Liver (tissue), 9 donors: ENCODE measurements around the gene ZNF460. TPM values are rescaled to one million over a fixed set of nuclear protein-coding genes. Genes with fewer than 3 reads are reported as not detected.

Experiments
- DNase-seq: peaks from one replicate; pipeline ENCODE4 v3.0.0-alpha.2; 2017; ENCODE audit warnings: low spot score
- H3K27ac ChIP-seq, 2 donors: one replicate each; pipeline ENCODE4 v1.7.0; 2013; ENCODE audit warnings: inconsistent platforms in 2 of 2, low read length in 2 of 2, control low read depth in 1 of 2, low read depth in 1 of 2, mild to moderate bottlenecking in 1 of 2
- H3K27me3 ChIP-seq, 4 donors: one replicate each; pipeline versions ENCODE4 v1.6.1 to v1.7.0; 2013; ENCODE audit warnings: low read length in 3 of 4, inconsistent platforms in 1 of 4, mild to moderate bottlenecking in 1 of 4, moderate library complexity in 1 of 4; ENCODE audit not compliant: control insufficient read depth in 4 of 4, insufficient read depth in 4 of 4
- H3K36me3 ChIP-seq, 4 donors: one replicate each; pipeline versions ENCODE4 v1.6.1 to v1.7.0; 2013; ENCODE audit warnings: low read length in 3 of 4, mild to moderate bottlenecking in 3 of 4, low read depth in 1 of 4, moderate library complexity in 1 of 4; ENCODE audit not compliant: control insufficient read depth in 4 of 4, insufficient read depth in 3 of 4
- H3K4me1 ChIP-seq, 4 donors: one replicate each; pipeline versions ENCODE4 v1.6.1 to v1.7.0; 2013; ENCODE audit warnings: low read length in 3 of 4, mild to moderate bottlenecking in 3 of 4, moderate library complexity in 1 of 4; ENCODE audit not compliant: control insufficient read depth in 4 of 4, insufficient read depth in 4 of 4
- H3K4me3 ChIP-seq, 3 donors: one replicate each; pipeline versions ENCODE4 v1.6.1 to v1.7.0; 2013; ENCODE audit warnings: low read length in 3 of 3, control low read depth in 1 of 3, low read depth in 1 of 3, mild to moderate bottlenecking in 1 of 3
- H3K9ac ChIP-seq, 2 donors: one replicate each; pipeline ENCODE4 v1.7.0; 2013; ENCODE audit warnings: low read length in 2 of 2, mild to moderate bottlenecking in 2 of 2, moderate library complexity in 2 of 2, control low read depth in 1 of 2, low read depth in 1 of 2
- H3K9me3 ChIP-seq, 4 donors: one replicate each; pipeline versions ENCODE4 v1.6.1 to v1.7.0; 2013; ENCODE audit warnings: low read length in 3 of 4; ENCODE audit not compliant: control insufficient read depth in 4 of 4
- EGR1 ChIP-seq, 2 donors: IDR thresholded peaks; 2 replicates each; pipeline ENCODE4 v1.6.1; 2016 to 2018; ENCODE audit warnings: antibody characterized with exemption in 2 of 2, low read depth in 2 of 2
- FOXA1 ChIP-seq: IDR thresholded peaks from 2 replicates; pipeline ENCODE4 v1.6.1; 2016; ENCODE audit warnings: antibody characterized with exemption
- FOXA2 ChIP-seq: IDR thresholded peaks from 2 replicates; pipeline ENCODE4 v1.6.1; 2016; ENCODE audit warnings: antibody characterized with exemption
- GABPA ChIP-seq, 2 donors: IDR thresholded peaks in 1 of 2; conservative IDR thresholded peaks in 1 of 2; 2 replicates each; pipeline ENCODE4 v1.6.1; 2016; ENCODE audit warnings: antibody characterized with exemption in 2 of 2, mild to moderate bottlenecking in 1 of 2, moderate library complexity in 1 of 2
- HNF4A ChIP-seq, 2 donors: conservative IDR thresholded peaks; 2 replicates each; pipeline ENCODE4 v1.6.1; 2016; ENCODE audit warnings: antibody characterized with exemption in 2 of 2, mild to moderate bottlenecking in 2 of 2
- HNF4G ChIP-seq: IDR thresholded peaks from 2 replicates; pipeline ENCODE4 v1.6.1; 2016; ENCODE audit warnings: antibody characterized with exemption
- JUND ChIP-seq, 2 donors: IDR thresholded peaks; 2 replicates each; pipeline ENCODE4 v1.6.1; 2016; ENCODE audit warnings: antibody characterized with exemption in 2 of 2
- MAX ChIP-seq: IDR thresholded peaks from 2 replicates; pipeline ENCODE4 v1.6.1; 2016; ENCODE audit warnings: antibody characterized with exemption
- NR2F2 ChIP-seq: IDR thresholded peaks from 2 replicates; pipeline ENCODE4 v1.6.1; 2016; ENCODE audit warnings: antibody characterized with exemption
- RAD21 ChIP-seq, 2 donors: IDR thresholded peaks; 2 replicates each; pipeline ENCODE4 v1.6.1; 2016; ENCODE audit warnings: antibody characterized with exemption in 2 of 2, mild to moderate bottlenecking in 2 of 2
- RXRA ChIP-seq, 2 donors: IDR thresholded peaks; 2 replicates each; pipeline ENCODE4 v1.6.1; 2017 to 2018; ENCODE audit warnings: antibody characterized with exemption in 2 of 2, mild to moderate bottlenecking in 1 of 2
- SP1 ChIP-seq: IDR thresholded peaks from 2 replicates; pipeline ENCODE4 v1.6.1; 2018; ENCODE audit warnings: antibody characterized with exemption, mild to moderate bottlenecking
- TAF1 ChIP-seq: conservative IDR thresholded peaks from 2 replicates; pipeline ENCODE4 v1.6.1; 2016; ENCODE audit warnings: antibody characterized with exemption, mild to moderate bottlenecking
- YY1 ChIP-seq: IDR thresholded peaks from 2 replicates; pipeline ENCODE4 v1.6.1; 2016; ENCODE audit warnings: antibody characterized with exemption, mild to moderate bottlenecking
- WGBS: extraction: QIAGEN DNeasy Blood & Tissue Kit; methylation state at CpG from one replicate; pipeline ENCODE4 v1.1.7; 2013; 5-methylcytosine and 5-hydroxymethylcytosine counted together
- polyA plus RNA-seq, 2 donors: library from polyadenylated mRNA; stranded (reverse) in 1 of 2; unstranded in 1 of 2; fragments of 200-250 nt in 1 of 2; fragments of >200 nt in 1 of 2; fragmentation: Nextera tagmentation in 1 of 2; extraction: Ambion mirVana in 1 of 2; gene quantifications; one replicate each; pipeline versions ENCODE4 v1.2.1 to v1.2.3, GENCODE V29; 2013 to 2015
- total RNA-seq, 2 donors: library from RNA; depleted of rRNA; stranded (reverse); fragments of >200 nt; gene quantifications; one replicate each; pipeline ENCODE4 v1.2.3, GENCODE V29; 2014
- TF ChIP-seq, protein P1 (sequence below): IDR thresholded peaks from 2 replicates; pipeline ENCODE4 v1.6.1; 2016; ENCODE audit warnings: antibody characterized with exemption, mild to moderate bottlenecking
- TF ChIP-seq, protein P2 (sequence below): IDR thresholded peaks from 2 replicates; pipeline ENCODE4 v1.6.1; 2016; ENCODE audit warnings: antibody characterized with exemption
- TF ChIP-seq, protein P3 (sequence below): IDR thresholded peaks from 2 replicates; pipeline ENCODE4 v1.6.1; 2016; ENCODE audit warnings: antibody characterized with exemption
- donor health status: healthy.
- donor health status: healthy.
- donor health status: healthy.
- donor health status: healthy.
- donor health status: healthy.

The ZNF460 gene
- total and polyA plus RNA-seq, 4 donors = 0.24 to 54.4 (median 19.4) TPM

DNA sequence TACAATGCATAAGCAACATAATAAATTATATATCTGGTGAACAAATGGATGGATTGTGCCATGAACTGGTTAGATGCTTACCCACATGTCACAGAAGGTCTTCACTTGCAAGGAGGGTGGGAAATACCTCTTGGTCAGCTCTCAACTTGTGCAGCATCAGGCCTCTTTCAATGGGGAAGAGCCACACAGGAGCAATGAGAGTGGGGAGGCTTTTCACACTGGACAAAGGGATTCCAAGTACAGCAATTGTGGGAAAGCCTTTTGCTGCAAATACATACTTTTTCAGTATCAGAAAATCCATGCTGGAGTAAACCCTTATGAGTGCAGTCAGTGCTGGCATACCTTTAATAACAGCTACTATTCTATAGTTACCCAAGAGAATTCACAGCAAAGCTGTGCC, 28.2 kb downstream of the ZNF460 start (continued):
- TF ChIP-seq, protein P1, sequence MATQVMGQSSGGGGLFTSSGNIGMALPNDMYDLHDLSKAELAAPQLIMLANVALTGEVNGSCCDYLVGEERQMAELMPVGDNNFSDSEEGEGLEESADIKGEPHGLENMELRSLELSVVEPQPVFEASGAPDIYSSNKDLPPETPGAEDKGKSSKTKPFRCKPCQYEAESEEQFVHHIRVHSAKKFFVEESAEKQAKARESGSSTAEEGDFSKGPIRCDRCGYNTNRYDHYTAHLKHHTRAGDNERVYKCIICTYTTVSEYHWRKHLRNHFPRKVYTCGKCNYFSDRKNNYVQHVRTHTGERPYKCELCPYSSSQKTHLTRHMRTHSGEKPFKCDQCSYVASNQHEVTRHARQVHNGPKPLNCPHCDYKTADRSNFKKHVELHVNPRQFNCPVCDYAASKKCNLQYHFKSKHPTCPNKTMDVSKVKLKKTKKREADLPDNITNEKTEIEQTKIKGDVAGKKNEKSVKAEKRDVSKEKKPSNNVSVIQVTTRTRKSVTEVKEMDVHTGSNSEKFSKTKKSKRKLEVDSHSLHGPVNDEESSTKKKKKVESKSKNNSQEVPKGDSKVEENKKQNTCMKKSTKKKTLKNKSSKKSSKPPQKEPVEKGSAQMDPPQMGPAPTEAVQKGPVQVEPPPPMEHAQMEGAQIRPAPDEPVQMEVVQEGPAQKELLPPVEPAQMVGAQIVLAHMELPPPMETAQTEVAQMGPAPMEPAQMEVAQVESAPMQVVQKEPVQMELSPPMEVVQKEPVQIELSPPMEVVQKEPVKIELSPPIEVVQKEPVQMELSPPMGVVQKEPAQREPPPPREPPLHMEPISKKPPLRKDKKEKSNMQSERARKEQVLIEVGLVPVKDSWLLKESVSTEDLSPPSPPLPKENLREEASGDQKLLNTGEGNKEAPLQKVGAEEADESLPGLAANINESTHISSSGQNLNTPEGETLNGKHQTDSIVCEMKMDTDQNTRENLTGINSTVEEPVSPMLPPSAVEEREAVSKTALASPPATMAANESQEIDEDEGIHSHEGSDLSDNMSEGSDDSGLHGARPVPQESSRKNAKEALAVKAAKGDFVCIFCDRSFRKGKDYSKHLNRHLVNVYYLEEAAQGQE = no peak
- TF ChIP-seq GABPA (IDR thresholded peaks at IDR 0.05 in 1 of 2, conservative IDR thresholded peaks at IDR 0.05 in 1 of 2) (no peak), HNF4G (no peak), SP1 (no peak)
- TF ChIP-seq, protein P2, sequence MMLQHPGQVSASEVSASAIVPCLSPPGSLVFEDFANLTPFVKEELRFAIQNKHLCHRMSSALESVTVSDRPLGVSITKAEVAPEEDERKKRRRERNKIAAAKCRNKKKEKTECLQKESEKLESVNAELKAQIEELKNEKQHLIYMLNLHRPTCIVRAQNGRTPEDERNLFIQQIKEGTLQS = no peak

DNA sequence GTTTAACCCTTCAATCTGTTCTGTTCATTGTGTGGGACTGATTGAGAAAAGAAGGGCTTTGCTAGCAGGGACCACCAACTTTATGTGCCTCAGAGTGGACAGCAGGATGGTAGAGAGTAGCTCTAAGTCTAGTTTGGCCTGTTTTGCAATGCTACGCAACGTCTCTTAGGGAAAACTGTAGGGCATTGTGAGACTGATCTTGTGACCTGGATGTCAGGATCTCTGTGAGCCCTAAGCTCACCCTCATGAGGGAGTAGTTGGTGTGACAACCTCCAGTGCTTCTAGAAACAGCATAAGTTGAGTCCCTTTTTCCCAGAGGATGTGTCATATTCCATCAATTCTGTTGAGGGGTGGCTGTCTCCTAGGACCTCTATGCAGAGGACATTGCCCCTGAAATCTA, 30.5 kb downstream of the ZNF460 start:
- H3K9me3 ChIP-seq = peaks cover 5 to 17% (median 14%) of the 10 kb centered on the region in 4 donors
- H3K27me3 ChIP-seq = no peaks in the 10 kb centered on the region
- peak overlapping the region in 1 of 3 donors; percentile 30 for H3K4me3 ChIP-seq
- no peak for DNase-seq
- WGBS = 76% methylated on average over 2 of the region's 2 CpGs
- H3K36me3 ChIP-seq = no peaks in the 10 kb centered on the region
- TF ChIP-seq NR2F2 (no peak), GABPA (IDR thresholded peaks at IDR 0.05 in 1 of 2, conservative IDR thresholded peaks at IDR 0.05 in 1 of 2) (no peak), SP1 (no peak), JUND (IDR thresholded peaks at IDR 0.05) (no peak), EGR1 (IDR thresholded peaks at IDR 0.05; ENCODE audit: low read depth in 2 of 2) (no peak), MAX (no peak), HNF4G (no peak), YY1 (no peak), FOXA1 (no peak)
- TF ChIP-seq, protein P3, sequence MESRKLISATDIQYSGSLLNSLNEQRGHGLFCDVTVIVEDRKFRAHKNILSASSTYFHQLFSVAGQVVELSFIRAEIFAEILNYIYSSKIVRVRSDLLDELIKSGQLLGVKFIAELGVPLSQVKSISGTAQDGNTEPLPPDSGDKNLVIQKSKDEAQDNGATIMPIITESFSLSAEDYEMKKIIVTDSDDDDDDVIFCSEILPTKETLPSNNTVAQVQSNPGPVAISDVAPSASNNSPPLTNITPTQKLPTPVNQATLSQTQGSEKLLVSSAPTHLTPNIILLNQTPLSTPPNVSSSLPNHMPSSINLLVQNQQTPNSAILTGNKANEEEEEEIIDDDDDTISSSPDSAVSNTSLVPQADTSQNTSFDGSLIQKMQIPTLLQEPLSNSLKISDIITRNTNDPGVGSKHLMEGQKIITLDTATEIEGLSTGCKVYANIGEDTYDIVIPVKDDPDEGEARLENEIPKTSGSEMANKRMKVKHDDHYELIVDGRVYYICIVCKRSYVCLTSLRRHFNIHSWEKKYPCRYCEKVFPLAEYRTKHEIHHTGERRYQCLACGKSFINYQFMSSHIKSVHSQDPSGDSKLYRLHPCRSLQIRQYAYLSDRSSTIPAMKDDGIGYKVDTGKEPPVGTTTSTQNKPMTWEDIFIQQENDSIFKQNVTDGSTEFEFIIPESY = no peak
- H3K4me1 ChIP-seq = no peaks in the 10 kb centered on the region
- no peak overlapping the region for H3K9ac ChIP-seq
- no peak overlapping the region for H3K27ac ChIP-seq

GRCh38 chr19:57314146-57314545, 33.9 kb downstream of the ZNF460 start:
- H3K4me3 ChIP-seq = no peak overlapping the region
- H3K27ac ChIP-seq = no peak overlapping the region
- H3K4me1 ChIP-seq = no peaks in the 10 kb centered on the region
- TF ChIP-seq RAD21 (IDR thresholded peaks at IDR 0.05) = no peak
- no peak for TF ChIP-seq YY1
- TF ChIP-seq HNF4A (conservative IDR thresholded peaks at IDR 0.05) = no peak
- TF ChIP-seq SP1 = no peak
- TF ChIP-seq RXRA (IDR thresholded peaks at IDR 0.05) = no peak
- TF ChIP-seq, protein P1 = no peak
- TF ChIP-seq FOXA1 = no peak
- no peak for TF ChIP-seq TAF1
- no peak for TF ChIP-seq EGR1 (IDR thresholded peaks at IDR 0.05; ENCODE audit: low read depth in 2 of 2)
- TF ChIP-seq FOXA2 = no peak
- TF ChIP-seq, protein P2 = no peak
- TF ChIP-seq, protein P3 = no peak
- no peak for TF ChIP-seq MAX
- no peak for TF ChIP-seq JUND (IDR thresholded peaks at IDR 0.05)
- no peak for TF ChIP-seq HNF4G
- WGBS = 51% methylated on average over 4 of the region's 4 CpGs
- peaks cover 0 to 11% (median 10%) of the 10 kb centered on the region in 4 donors for H3K9me3 ChIP-seq
- no peaks in the 10 kb centered on the region for H3K27me3 ChIP-seq
- no peak for DNase-seq
- H3K9ac ChIP-seq = no peak overlapping the region
- no peaks in the 10 kb centered on the region for H3K36me3 ChIP-seq
